HCEC 1CT (cell line): ENCODE measurements around the gene NBPF9.
A peak's percentile ranks its signal among the peaks of the same experiment; 100 is the strongest.
"Not testable (repeated sequence)": the region's sequence is repeated elsewhere in the genome, so short reads cannot be mapped to it uniquely, and the experiment has no call there.

ENCODE experiments used
- DNase-seq: peaks from one replicate; pipeline ENCODE4 v3.0.0-alpha.2; 2017

Gene NBPF9, protein sequence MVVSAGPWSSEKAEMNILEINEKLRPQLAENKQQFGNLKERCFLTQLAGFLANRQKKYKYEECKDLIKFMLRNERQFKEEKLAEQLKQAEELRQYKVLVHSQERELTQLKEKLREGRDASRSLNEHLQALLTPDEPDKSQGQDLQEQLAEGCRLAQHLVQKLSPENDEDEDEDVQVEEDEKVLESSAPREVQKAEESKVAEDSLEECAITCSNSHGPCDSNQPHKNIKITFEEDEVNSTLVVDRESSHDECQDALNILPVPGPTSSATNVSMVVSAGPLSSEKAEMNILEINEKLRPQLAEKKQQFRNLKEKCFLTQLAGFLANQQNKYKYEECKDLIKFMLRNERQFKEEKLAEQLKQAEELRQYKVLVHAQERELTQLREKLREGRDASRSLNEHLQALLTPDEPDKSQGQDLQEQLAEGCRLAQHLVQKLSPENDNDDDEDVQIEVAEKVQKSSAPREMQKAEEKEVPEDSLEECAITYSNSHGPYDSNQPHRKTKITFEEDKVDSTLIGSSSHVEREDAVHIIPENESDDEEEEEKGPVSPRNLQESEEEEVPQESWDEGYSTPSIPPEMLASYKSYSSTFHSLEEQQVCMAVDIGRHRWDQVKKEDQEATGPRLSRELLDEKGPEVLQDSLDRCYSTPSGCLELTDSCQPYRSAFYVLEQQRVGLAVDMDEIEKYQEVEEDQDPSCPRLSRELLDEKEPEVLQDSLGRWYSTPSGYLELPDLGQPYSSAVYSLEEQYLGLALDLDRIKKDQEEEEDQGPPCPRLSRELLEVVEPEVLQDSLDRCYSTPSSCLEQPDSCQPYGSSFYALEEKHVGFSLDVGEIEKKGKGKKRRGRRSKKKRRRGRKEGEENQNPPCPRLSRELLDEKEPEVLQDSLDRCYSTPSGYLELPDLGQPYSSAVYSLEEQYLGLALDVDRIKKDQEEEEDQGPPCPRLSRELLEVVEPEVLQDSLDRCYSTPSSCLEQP (N-terminal part only)

DNA sequence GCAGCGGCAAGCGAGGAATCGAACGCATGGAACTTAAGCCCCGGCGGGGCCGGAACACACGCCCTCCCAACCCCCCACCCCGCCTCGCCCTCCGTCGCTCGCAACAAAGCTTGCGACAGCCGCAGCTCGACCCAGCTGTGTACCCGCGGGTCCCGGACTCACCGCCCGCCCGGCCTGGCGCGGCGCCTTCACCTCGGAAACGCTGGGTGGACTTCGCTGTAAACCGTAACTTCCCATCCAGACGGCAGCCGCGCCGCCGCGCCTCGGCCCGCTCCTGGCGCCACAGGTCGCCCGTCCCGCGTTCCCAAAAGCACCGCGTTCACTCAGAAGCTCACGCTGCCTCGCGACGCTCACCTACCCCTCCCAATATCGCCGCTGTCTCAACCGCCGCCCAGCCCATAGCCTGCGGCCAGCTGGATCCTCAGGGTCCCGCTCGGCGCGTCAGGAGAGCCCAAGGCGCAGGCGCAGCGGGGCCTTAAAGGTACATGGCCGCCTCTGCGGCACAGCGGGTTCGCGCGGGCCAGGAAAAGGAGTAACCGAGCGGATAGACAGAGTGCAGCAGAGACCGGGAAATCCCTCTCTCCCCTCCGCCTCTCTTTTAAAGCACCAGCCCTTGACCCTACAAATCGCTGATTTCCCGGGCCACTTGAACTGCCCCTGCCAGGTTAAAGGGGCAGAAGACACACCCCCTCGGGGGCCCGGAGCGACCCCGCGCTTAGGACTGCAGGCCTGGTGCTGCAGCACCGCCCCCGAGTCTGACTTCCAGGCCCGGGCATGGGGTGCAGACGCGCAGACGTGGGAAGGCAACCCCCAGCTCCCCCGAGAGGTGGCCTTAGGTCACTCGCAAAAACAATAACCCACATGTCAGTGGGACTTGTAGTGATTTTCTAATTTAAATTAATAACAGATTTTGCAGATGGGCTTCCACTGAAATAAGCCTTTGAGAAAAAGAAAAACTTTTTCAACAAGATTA lies at the start of gene NBPF9:
NBPF9 (minus strand) TSS at position 443 of the 973 bp plus-strand sequence. CDS start 21,412 bp downstream, outside the sequence.
- DNase-seq: peak; percentile 6

DNA sequence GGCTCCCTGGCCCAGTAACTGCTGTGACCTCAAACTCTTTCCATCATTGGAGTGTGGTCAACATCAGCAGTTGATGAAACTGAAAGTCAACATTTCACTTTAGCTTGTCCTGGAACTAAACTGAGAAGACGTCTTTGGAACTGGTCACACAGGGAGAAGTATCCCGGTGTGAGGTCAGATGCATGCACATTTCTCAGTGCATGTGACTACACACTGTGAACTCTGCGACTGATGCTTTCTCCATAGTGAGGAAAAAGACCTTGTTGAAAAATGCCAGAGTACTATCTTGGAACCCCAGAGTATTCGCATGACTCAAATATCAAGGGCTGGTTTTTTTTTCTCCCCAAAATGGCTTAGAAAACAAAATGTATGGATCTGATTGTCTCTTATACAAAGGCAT lies 46.6 kb upstream of the NBPF9 start:
- not testable (repeated sequence) for DNase-seq

DNA sequence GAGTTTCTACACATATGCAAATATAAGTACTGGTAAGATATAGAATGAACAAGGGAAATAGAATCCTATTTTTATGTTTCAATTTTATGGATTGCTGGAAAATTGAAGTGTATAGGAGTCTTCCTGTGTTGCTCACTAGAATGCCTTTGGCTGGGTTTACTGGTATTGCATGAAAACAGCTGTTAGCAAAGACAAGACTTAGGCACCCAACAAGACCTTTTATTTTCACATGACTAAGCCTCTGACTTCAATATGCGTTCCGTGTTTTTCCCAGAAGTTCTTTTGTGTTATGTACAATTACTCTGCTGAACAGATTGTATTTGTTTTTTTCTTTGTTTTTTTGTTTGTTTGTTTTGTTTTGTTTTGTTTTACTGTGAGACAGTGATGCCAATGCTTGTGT lies 34.2 kb upstream of the NBPF9 start:
- not testable (repeated sequence) for DNase-seq

DNA sequence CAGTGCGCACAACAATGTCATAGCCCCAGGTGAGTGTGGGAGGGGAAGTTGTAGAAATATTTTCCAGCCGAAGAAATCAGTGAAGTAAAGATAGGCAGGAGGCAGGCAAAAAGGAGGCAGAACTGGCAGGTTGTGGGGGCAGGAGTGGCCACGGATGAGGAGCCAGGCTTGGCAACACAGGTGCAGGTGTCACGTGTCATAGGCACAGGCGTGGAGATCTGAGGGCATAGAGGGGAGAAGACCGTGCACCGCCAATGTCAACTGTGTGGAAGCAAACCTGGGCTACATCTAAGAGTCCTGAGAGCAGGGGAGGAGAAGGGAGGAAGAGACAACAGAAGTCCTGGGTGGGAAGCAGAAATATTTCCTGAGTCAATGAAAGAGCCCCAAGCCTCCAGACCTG lies 27.6 kb upstream of the NBPF9 start:
- not testable (repeated sequence) for DNase-seq

DNA sequence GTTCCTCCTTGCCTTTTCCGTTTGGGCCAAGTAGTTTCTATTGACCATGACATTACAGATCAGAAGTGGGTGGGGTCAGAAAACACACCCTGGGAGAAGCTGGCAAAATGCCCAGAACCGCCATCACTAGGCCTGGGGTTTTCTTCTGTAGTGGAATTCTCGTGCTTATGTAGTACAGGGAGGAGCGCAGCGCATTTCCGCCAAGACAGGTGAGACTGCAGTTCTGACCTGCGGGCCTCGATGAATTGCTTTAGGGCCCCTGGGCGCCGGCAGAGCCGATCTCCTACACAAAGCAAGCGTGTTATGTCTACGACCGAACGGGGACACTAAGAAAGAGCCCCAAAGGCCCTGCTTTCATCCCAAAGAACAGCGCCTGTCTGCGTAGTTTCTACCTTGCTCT lies 25.9 kb upstream of the NBPF9 start:
- not testable (repeated sequence) for DNase-seq

DNA sequence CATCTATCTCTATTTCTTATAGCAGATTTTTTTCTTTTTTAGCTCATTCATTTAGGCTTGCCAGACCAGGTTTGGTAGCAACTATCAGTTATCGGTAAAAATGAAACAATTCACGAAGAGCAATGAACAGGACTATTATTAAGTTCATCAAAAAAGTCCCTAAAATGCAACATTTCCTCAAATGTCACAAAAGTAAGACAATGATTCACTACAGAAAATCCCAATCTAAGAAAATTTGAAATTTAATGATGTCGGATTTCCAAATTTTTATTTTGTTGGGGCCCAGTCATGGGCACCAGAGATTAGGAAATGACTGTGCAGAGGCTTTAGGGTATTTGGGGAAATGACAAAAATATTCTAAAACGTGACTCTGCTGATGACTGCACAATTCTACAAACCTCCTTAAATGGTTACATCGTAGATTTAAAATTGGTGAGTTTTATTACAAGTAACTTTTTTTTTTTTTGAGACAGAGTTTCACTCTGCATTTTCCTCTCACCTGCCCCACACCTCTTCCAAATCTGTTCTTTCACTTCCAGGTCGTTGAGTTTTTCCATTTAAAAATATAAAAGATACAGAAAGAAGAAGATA lies 23.3 kb upstream of the NBPF9 start:
- not testable (repeated sequence) for DNase-seq

DNA sequence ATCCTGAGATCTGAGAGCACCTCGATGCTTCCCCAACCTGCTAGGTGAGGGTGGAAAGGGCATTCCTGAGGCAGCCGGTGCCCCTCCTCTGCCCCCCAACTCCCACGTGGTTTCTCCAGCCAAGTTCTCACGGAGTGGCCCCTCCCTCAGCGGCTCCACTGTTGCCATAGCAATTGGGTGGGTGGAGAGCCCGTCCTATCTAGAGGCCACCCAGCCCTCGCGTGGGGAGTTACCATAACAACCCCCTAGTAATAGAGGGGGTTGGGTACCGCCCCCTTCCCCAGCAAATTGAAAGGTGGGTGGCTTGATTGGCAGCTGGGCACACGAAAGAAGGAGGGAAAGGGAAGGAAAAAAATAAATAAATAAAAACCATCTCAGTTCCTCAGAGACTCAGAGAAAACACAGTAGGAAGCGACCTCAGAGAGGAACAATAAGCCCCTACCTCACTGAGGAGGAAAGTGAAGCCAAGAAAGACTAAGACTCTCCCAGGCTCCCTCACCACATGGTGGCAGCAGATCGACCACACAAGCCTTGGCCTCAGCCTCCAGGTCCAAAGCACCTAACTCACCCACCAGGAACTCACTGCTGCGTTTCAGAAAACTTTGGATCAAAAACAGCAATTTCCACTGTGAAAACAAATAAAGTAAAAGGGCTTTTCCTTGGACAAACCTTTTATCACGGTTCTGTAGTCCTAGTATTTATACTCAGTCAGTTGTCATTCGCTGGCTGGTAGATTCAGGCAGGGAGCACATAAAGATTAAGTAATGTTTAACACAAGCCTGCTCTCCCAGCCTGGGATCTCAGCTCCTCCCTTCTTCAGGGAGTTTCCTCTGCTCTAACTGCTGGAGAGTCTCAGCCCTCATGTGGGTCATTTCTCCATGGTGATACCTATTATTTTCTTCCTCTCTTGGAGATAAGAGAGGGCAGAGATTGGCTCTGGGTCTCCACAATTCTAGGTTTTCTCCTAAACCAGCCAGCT lies 20.9 kb upstream of the NBPF9 start:
- DNase-seq: not testable (repeated sequence)

DNA sequence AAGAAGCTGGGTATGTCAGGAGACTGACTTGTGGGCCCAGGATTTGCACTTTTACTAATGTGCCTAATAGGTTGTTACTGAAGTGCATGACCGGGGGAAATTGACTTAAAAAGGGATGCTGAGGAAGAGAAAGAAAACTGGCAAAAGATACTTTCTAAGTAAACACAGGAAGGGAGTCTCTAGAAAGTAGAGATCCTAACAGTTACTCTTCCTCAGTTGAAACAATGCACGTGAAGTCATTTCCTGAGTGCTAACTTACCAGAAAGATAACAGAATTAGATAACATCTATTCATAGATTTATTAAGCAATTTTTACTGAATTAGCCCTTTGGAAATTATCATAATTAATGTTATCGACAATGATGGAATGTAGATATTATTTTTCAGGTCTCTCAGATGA lies 9.5 kb upstream of the NBPF9 start:
- DNase-seq: not testable (repeated sequence)

DNA sequence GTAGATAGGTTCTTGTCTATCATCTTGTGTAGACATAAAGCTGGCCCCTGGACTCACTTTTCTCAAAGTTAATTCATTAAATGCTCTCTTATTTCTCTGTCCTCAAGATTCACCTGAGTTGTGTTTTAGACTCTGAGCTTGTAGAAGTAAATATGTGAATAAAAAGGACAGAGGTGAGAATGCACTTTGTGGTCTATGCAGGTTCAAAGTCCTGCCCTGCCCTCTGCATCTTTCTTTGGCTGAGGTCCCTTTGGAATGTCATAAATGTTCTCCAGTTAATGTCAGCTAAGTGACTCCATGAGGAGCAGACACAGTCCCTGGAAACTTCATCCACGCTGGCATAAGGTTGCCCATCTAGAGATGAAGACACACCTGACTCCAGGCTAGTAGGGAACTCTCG lies 7.0 kb upstream of the NBPF9 start:
- DNase-seq: not testable (repeated sequence)

DNA sequence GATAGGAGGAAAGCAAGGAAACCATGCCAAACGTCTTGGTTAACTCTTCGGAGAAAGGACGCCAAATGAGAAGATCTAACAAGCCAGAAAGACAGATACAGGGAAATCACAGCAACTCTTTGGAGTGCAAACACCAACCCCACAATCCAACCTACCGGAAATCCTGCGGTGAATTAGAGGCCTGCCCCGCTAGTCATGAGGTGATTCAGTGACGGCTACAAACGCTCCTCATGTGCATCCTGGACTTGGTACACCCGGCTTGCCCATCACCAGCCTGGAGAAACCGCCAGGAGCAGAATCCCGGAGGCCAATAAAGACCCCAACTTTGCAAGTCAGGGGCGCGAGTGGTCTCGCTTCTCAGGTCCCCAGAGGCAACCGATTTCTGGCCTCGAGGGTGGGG lies 777 bp downstream of the NBPF9 start:
- not testable (repeated sequence) for DNase-seq

DNA sequence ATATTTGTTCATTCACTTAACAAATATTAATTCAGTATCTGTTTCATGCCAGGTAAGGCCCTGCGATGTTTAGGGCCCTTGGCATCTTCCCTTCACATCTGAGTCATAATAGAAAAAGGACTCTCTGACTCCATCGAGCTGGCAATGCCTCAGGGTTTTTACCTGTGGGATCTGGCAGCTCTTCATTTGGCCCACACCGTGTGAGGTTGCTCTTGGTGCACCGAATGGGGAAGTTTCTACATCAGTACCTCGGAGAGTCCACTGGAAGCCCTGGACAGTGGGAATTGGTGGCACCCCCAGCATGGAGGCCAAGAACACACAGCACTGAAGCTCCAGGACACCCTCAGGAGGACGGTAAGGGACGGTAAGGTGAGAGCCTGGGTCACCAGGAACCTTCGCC lies 5.1 kb downstream of the NBPF9 start:
- DNase-seq: not testable (repeated sequence)

DNA sequence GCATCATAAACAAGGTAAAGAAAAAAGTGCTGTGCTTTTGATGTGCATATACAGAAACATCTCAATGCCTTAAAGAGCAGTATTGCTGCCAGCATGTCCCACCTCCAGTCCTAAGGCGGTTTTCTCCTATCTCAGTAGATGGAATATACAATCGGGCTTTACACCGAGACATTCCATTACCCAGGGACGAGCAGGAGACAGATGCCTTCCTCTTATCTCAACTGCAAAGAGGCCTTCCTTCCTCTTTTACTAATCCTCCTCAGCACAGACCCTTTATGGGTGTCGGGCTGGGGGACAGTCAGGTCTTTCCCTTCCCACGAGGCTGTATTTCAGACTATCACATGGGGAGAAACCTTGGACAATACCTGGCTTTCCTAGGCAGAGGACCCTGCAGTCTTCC lies 10.2 kb downstream of the NBPF9 start:
- not testable (repeated sequence) for DNase-seq

DNA sequence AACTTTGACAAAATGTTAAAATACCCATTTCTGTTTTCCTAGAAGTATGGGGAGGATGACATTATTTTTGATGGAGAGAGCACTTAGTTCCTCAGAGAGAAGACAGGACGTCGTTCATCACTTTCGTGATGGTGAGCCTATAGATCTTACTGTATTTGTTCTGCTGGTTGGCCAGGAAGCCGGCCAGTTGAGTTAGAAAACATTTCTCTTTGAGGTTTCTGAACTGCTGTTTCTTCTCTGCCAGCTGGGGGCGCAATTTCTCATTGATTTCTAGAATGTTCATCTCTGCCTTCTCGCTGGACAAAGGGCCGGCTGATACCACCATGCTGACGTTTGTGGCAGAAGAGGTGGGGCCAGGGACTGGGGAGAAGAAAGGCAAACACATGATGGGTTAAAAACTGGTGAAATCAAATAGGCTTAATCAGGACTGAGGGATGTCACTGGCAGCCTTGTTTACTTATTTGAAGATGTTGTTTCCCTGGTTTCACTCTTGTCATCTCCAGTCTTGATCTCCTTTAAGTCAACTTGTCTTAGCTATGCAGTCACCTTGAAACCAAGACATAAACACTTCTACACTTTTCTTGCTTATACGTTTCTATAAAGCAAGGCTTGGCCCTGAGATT lies 27.7 kb downstream of the NBPF9 start:
- not testable (repeated sequence) for DNase-seq

DNA sequence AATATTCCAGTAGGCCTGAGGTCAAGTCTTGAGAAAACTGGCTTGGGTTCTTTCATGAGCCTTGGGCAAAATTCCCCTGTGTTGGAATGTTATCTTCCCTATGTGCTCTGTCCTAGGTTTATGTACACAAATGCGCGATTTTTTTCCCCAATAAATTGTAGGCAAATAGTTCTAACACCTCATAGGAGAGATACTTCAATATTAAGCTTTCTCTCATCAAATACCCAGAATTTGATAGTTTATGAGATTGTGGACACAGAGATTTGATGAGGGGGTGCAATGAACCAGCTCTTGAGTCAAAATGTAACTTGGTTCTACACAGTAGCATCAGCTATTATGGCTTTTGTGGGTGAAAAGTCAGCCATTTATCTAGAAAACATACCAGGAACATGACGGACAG lies 38.7 kb downstream of the NBPF9 start:
- not testable (repeated sequence) for DNase-seq

DNA sequence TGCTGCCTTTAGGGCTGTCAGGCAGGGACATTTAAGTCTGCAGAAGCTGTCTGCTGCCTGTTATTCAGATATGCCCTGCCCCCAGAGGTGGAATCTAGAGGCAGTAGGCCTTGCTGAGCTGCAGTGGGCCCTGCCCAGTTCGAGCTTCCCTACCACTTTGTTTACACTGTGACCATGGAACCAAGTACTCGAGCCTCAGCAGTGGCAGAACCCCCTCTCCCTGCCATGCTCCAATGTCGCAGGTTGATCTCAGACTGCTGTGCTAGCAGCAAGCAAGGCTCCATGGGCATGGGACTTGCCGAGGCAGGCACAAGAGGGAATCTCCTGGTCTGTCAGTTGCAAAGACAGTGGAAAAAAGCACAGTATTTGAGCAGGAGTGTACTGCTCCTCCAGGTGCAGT lies 60.3 kb downstream of the NBPF9 start:
- DNase-seq: not testable (repeated sequence)

DNA sequence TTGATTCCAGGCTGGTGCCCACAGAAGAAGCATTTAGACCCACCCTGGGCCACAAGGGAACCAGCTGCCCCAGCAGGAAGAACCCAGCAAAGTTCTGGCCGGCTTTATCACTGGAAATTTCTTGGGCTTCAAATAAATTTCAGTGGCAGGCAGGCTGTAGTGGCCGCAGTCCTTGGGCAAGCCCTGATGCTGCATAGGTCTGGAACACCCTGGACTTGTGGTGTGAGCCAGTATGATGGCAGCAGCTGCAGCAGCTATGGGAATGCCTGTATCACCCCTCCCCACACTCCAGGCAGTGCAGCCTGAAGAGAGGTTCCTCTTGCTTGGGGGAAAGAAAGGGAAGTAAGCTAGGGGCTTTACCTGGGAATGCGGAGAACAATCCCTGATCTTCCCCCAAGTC lies 69.4 kb downstream of the NBPF9 start:
- not testable (repeated sequence) for DNase-seq

DNA sequence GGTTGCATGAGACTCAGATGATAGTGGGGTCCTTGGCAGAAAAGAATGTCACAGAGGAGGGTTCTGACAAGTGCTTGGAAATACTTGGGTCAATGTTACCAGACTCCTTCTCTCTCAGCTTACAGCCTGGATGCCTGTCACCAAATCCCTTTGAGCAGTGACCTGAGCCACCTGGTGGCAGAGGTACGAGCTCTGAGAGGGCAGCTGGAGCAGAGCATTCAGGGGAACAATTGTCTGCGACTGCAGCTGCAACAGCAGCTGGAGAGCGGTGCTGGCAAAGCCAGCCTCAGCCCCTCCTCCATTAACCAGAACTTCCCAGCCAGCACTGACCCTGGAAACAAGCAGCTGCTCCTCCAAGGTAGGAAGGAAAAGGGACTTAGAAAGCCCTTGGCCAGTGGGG lies 79.0 kb downstream of the NBPF9 start:
- not testable (repeated sequence) for DNase-seq

DNA sequence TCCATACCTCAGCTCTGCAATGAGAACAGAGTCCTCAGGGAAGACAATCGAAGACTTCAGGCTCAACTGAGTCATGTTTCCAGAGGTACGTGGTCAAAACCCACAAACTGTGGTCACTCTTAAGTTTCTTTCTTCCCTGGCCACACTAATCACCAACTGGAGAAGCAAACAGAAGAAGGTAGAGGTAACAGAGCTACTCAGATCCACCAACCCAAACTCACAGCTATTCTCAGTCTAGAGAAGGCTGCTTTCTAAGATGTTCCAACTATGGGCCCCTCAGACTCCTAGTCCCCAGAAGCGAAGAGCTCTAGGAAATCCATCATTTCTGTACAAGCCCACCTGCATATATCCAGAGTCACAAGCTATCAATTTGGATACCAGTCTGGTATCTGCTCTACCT lies 84.8 kb downstream of the NBPF9 start:
- not testable (repeated sequence) for DNase-seq

DNA sequence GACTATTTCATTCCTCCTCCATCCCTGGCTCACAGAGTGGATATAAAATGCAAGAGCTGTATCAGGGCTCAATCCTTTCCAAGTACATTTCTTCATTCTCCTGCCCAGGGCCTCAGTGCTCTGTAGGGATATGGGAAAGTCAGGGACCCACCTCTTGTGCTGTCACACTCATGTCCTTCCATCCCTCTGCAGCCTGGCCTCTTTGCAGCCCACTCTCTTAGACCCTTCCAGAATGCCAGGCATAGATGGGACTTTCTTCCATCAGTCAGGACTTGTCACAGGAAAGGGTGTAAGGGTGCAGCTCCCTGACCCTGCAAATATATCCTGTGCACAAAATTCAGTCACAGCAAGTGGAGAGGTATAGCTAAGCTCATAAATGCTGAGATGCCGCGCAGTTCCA lies 86.7 kb downstream of the NBPF9 start:
- not testable (repeated sequence) for DNase-seq

DNA sequence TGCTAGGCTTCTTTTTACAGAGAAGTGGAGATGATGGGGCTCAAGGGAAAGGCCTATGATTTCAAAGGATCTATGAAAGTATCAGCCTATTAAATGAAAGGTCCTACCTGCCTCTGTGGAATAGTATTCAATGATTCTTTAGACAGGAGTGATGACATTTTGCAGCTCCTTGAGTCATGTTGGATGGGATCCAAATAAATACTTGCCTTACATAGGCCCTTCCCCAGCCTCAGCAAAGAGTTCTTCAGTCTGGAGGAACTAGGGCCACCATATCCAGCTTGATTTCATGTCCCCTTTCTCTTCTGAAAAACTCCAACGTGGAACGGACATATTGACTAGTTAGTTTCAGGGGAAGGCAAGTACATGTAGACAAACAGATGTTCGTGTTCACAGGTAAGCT lies 87.8 kb downstream of the NBPF9 start:
- not testable (repeated sequence) for DNase-seq
